NAMALWA (cell line): ENCODE results near the gene PCDH10.

Experiments used
- DNase-seq: peaks from one replicate; pipeline ENCODE4 v3.0.0-alpha.2; 2015; ENCODE audit warnings: low spot score

The PCDH10 gene, protein sequence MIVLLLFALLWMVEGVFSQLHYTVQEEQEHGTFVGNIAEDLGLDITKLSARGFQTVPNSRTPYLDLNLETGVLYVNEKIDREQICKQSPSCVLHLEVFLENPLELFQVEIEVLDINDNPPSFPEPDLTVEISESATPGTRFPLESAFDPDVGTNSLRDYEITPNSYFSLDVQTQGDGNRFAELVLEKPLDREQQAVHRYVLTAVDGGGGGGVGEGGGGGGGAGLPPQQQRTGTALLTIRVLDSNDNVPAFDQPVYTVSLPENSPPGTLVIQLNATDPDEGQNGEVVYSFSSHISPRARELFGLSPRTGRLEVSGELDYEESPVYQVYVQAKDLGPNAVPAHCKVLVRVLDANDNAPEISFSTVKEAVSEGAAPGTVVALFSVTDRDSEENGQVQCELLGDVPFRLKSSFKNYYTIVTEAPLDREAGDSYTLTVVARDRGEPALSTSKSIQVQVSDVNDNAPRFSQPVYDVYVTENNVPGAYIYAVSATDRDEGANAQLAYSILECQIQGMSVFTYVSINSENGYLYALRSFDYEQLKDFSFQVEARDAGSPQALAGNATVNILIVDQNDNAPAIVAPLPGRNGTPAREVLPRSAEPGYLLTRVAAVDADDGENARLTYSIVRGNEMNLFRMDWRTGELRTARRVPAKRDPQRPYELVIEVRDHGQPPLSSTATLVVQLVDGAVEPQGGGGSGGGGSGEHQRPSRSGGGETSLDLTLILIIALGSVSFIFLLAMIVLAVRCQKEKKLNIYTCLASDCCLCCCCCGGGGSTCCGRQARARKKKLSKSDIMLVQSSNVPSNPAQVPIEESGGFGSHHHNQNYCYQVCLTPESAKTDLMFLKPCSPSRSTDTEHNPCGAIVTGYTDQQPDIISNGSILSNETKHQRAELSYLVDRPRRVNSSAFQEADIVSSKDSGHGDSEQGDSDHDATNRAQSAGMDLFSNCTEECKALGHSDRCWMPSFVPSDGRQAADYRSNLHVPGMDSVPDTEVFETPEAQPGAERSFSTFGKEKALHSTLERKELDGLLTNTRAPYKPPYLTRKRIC

DNA sequence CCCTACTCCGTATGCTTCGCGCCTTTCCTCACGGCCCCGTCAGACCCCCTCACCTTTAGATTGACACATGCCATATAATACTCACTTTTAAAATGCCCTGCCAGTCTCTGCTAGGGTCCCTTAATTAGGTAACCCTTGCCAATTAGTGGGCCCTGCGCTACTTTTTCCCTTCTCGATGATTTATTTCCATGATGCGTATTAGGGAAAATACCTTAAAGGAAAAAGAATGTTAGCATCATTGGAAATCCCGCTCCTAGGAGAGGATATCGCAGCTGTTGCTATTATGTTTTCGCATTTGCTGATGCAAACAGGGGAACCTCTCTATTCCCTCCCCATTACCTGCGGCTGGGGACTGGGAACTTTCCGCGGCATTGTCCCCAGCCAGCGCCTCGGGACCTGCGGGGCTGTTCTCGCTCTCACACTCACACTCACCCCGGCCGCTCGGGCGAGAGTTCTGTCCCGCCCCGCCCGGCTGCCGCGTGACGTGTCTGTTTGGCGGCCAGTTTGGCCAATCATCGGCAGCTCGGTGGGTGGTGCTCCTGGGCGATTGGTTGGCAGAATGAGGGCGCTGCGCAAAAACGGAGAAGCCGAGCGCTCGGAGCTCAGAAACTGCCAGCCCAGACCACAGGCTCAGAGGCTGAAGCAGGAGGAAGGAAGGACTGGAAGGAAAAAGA, at the start of gene PCDH10:
Gene PCDH10, plus strand, starts transcription at position 605 of the 674 bp plus-strand sequence. CDS start 847 bp downstream, outside the sequence.
- DNase-seq = no peak

DNA sequence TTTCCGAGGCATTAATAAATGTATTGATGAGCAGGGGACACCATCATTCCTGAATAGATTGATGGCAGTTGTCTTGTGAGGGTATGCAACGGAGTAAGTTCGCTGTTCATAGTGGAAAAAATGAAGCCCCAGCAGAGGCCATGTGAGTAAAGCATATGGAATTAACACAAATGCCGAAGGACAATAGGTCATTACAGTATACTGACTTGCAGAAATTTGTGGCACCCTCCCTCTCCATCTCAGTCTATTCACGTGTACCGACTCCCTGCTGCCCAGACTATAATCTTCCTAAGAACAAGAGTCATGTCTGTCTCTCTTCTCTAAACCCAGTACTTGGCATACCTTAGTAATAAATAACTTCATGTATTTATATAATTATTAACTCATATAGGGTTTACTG, 47.1 kb upstream of the PCDH10 start:
- no peak for DNase-seq

DNA sequence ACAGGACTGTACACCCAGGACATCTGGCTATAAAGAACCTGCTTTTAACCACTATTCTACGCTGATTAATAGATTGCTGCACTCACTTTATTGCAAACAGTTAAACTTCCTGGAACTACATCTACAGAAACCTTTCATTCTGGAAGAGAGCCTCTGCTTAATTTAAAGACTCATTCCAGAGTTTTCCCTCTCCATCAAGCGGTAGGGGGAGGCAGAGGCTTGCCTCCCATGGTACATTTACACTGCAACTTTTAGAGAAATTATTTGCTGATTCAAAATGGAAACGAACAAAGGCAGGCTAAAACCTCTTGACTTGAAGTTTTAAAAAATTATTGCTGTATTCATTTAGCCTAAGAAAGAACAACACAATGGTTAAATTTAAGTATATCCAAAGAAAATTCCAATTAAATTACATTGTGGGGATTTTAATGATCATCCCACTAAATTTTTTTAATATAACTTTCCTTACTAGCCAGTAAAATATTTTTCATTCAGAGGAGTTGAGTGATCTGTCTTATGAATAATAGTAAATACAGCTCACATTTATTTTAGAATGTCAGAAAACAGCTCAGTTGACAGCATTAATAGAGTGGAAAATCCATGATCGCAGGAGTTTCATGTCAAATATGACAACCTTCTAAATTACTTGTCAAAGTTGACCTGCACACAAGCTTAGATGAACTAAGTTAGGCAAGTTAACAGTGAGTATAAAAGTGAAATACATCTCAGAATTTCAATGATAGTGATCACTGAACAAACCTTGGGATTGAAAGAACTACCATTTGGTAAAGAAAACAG, 46.3 kb upstream of the PCDH10 start:
- DNase-seq = no peak

- DNase-seq = no peak
Measured at GRCh38 chr4:133112641-133113040, 36.5 kb upstream of the PCDH10 start.

DNA sequence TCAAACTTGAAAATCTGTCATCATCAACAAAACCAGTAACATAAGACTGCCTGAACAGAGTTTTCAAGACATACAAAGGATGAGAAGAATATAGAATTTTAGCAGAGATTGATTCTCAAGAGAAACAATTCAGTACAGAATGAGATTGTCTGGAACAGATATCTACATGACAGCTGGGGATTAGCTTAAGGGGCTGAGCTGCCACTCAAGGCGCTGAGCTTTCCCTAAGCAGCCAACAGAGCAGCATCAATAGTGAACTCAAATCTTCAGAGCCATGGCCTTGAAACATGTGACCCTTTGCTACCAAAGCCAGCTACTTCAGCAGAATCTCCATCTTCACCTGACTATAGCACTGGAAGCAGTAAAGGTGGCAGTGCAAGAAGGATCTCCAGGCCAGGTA, 24.3 kb upstream of the PCDH10 start:
- DNase-seq = no peak

DNA sequence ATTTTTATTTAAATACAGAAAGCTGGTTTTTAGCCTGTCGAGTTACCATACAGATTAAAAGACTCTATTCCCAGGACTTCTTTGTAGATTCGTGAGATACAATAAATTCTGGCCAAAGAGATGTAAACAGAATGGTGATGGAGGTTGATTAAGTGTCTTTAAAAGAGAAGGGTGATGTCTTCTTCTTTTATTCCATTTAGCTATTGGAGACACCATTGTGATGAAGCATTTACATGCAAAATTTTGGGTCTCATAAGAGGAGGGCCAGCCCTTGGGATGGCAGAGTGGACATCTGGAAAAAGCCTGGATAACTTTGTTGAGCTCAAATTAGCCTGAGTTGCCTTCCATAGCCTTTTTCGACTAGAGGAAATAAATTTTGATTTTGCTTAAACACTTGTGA, 21.6 kb upstream of the PCDH10 start:
- no peak for DNase-seq

DNA sequence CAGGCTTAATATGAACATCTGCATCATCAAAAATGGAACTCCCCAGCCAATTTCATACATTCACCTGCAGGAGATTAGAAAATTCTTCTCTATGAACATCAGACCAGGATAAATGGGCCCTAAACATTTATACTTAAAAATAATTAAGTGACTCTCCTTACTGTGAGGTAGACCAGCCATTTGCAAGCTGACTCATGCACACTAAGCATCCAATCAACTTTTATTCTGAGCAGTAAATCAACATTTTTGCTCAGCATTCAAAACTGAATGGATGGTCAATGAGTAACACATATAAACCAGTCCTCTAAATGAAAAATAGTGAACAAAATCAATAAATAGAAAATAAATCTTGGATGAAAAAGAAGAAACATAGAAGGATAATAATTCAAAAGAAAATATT, 19.9 kb upstream of the PCDH10 start:
- no peak for DNase-seq

GRCh38 chr4:133130171-133130570, 18.9 kb upstream of the PCDH10 start:
- DNase-seq = no peak

- no peak for DNase-seq
Measured at GRCh38 chr4:133131829-133132460, 17.1 kb upstream of the PCDH10 start.

GRCh38 chr4:133136833-133137232, 12.3 kb upstream of the PCDH10 start:
- DNase-seq = peak; percentile 9

DNA sequence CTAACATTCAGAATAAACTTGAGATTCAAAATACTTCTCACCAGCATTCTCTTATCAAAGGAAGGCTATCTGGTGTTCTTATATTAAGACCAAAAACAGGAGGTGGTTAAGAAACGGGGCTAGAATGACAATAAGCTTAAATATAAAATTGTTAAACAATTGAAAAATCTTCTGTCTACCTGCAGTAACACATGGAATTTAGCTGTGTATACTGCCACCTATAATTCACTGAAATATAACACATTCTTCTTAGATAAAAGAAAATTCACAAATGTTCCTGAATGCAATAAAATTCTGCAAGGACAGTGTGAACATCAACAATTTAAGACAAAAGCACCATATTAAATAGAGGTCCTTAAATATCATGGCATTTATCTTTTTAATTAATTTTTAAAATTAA, 11.5 kb upstream of the PCDH10 start:
- DNase-seq = peak; percentile 10

DNA sequence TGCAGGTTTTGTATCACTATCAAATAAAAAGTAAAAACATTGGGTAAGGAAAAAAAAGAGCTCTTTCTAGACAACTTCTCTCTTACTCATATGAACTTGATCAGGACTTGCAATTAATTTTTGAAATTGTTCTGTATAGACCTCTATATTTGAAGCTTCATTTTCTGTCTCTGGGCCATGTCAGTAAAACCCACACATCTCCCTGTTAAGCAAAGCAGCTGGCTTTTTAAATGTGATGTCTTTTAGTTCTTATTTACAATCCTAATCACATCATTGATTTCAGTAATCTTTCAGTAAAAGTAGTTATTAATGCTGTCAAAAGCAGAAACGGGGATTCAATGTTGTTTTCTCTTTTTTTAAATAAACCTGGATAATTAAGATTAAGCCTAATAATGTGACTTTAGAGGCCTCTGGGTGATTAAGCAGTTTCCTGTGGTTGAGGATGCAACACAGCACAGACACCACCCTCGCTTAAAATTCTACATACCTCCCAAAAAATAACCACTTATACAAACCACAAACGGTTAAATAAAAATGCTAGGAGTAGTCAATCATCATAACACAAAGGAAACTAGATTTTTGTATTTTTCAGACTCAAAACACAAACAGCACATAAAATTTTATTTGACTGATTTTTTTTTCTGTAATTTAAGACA, 5.2 kb upstream of the PCDH10 start:
- DNase-seq = no peak

DNA sequence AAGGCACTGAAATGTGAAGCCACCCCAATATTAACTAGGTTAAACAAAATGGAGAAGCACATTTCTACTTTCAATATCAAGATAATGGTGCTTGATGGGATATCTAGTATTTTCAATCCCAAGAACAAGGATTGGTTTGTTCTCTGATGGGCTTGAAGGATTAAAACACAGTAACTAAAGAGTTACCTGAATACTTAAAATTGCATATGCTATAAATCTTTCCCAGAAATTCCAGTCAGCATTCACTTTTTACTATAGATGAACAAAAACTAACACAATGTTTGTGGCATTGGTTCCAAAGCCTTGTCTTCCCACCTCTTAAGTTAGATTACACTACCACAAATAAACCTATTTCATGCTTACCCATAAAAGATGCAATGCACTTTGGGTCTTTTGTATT, 3.9 kb upstream of the PCDH10 start:
- no peak for DNase-seq

GRCh38 chr4:133145758-133146573, 3.1 kb upstream of the PCDH10 start:
- peak; percentile 27 for DNase-seq

DNA sequence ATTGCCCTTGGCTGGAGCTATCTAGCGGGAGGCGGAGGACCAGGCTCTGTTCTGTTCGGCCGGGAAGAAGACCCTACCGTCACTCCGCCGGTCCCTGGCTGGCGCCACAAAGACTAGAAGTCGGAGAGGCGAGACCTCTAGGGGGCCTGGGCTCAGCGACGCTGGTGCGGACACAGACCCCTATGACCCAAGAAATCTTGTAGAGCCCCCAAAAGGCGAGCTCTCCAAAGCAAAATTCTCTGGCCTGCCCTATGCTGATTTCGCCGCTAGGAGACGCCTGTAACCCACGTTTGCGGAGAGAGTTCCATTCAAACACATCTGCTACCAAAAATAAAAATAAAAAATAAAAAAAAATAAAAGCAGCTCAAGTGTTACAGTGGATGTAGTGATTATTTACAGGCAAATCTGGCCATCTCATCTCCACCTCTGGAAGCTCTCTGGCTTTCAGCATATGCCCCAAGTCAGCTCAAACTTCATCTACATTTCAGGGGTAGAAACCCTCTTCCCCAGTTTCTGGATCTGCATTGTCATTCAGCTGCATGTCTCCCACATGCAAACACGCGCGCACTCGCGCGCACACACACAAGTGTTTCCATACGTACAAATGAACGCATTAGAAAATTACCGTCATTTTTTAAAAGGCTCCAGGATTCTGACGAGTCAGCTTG, 2.4 kb upstream of the PCDH10 start:
- peak; percentile 83 for DNase-seq

- DNase-seq = no peak
Measured at GRCh38 chr4:133147286-133147821, 1.7 kb upstream of the PCDH10 start.

DNA sequence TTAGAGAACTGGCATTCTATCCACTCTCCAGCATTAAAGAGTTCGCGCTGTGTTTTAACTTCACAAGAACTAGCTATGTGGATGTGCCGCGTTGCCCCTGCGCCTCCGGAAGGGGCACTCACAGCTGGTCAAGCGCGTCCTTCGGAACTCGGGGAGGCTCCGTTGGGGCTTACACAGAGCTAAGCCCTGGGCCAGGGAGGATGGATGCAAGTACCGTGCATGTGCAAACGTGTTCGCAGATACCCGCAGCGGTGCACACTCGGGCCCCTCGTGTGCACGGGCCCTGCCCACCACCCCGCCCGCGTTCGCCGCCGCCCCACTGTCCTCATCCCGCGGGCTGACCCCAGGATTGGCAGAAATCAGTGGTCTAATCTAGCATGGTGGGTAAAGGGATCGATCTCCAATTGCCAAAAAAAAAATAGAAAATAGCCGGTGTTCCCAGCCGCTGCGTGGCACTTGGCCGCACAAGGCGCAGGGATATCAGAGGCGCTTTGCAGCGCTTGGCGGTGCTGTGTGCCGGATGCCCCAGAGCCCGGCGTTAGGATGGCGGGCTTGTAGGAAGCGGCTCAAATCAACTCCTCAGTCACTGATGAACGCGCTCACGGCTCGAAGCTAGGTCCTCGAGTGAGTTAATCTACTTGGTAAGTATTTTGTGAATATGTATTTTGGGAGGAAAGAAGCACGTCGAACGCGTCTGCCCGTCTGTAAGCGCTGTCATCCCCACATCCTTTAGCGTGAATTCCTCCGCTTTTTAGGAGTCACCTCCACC, 989 bp upstream of the PCDH10 start:
- no peak for DNase-seq

DNA sequence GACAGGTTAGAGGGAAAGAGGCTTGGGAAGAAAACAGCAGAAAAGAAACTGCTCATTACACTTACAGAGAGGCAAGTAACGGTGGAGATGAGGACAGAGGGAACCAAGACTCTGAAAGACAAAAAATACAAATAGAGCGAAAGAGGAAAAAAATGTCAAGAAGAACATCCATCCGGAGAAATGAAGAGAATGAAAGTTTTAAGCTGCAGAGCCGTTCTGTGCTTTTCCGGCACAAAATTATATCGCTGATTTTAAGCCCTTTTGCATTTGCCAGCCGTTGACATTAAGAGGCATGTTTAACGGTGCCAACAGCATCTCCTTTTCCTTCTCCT, 236 bp downstream of the PCDH10 start:
- DNase-seq = no peak
